HepG2 (cell line): ENCODE measurements around the gene SMG5. TPM values are rescaled to one million over a fixed set of nuclear protein-coding genes. Genes with fewer than 3 reads are reported as not detected.

Source experiments
- AGO2 ChIP-seq: fragments of 200-400 bp; formaldehyde crosslinking; optimal IDR thresholded peaks from 2 replicates; pipeline ENCODE3; 2017; ENCODE audit warnings: mild to moderate bottlenecking, low read depth, low read length, moderate library complexity
- FOXO1 ChIP-seq: sonication (generic); formaldehyde crosslinking; IDR thresholded peaks from 2 replicates; pipeline ENCODE4 v1.4.0; 2020; ENCODE audit warnings: missing genetic modification reagents
- KLF12 ChIP-seq: sonication (generic); formaldehyde crosslinking; IDR thresholded peaks from 2 replicates; pipeline ENCODE4 v1.4.0; 2020; ENCODE audit warnings: missing genetic modification reagents, borderline replicate concordance
- MTA3 ChIP-seq: sonication (generic); formaldehyde crosslinking; IDR thresholded peaks from 2 replicates; pipeline ENCODE4 v1.4.0; 2020; ENCODE audit warnings: missing genetic modification reagents
- NBN ChIP-seq: fragments of 450-650 bp; conservative IDR thresholded peaks from 2 replicates; pipeline ENCODE4 v1.6.1; 2017
- NCOA1 ChIP-seq: sonication (generic); formaldehyde crosslinking; IDR thresholded peaks from 2 replicates; pipeline ENCODE4 v1.9.0; 2021; ENCODE audit warnings: missing genetic modification reagents
- NFKB2 ChIP-seq: sonication (generic); formaldehyde crosslinking; IDR thresholded peaks from 2 replicates; pipeline ENCODE4 v1.4.0; 2020; ENCODE audit warnings: missing genetic modification reagents, borderline replicate concordance
- RAD21 ChIP-seq: fragments of 450-650 bp; formaldehyde crosslinking; IDR thresholded peaks from 2 replicates; pipeline ENCODE4 v1.5.0; 2020; ENCODE audit warnings: mild to moderate bottlenecking
- SOX5 ChIP-seq: IDR thresholded peaks from 2 replicates; pipeline ENCODE4 v1.6.1; 2016; ENCODE audit warnings: borderline replicate concordance
- TGIF2 ChIP-seq: IDR thresholded peaks from 2 replicates; pipeline ENCODE4 v1.6.1; 2016; ENCODE audit warnings: control low read depth, missing compliant biosample characterization
- ZEB1 ChIP-seq: IDR thresholded peaks from 2 replicates; pipeline ENCODE4 v1.6.1; 2012; ENCODE audit warnings: mild to moderate bottlenecking, low read depth, inconsistent platforms; ENCODE audit not compliant: insufficient replicate concordance
- ZNF138 ChIP-seq: sonication (generic); formaldehyde crosslinking; IDR thresholded peaks from 2 replicates; pipeline ENCODE4 v1.5.0; 2020; ENCODE audit warnings: mild to moderate bottlenecking, low read depth, missing genetic modification reagents
- ZNF3 ChIP-seq: IDR thresholded peaks from 2 replicates; pipeline ENCODE4 v1.7.0; 2017; ENCODE audit warnings: inconsistent platforms
- ZNF331 ChIP-seq: sonication (generic); formaldehyde crosslinking; IDR thresholded peaks from 2 replicates; pipeline ENCODE4 v1.4.0; 2020; ENCODE audit warnings: missing genetic modification reagents
- ZNF496 ChIP-seq: sonication (generic); formaldehyde crosslinking; IDR thresholded peaks from 2 replicates; pipeline ENCODE4 v1.8.1; 2023; ENCODE audit warnings: mild to moderate bottlenecking, moderate library complexity, missing genetic modification reagents; ENCODE audit not compliant: insufficient replicate concordance
- ZNF569 ChIP-seq: sonication (generic); formaldehyde crosslinking; IDR thresholded peaks from 2 replicates; pipeline ENCODE4 v1.5.0; 2020; ENCODE audit warnings: mild to moderate bottlenecking, missing genetic modification reagents, moderate library complexity, borderline replicate concordance
- ZNF883 ChIP-seq: sonication (generic); formaldehyde crosslinking; IDR thresholded peaks from 2 replicates; pipeline ENCODE4 v1.5.1; 2020; ENCODE audit warnings: mild to moderate bottlenecking, missing genetic modification reagents; ENCODE audit errors: not compliant biosample characterization
- polyA plus RNA-seq, 8 experiments: library from polyadenylated mRNA; depleted of rRNA in 3 of 8; stranded (reverse) in 7 of 8; unstranded in 1 of 8; fragments of >200 nt; fragmentation: Illumina TruSeq in 4 of 8; extraction: Trizol in 4 of 8; gene quantifications; 2 replicates each; pipeline versions ENCODE4 v1.2.1 to v1.2.3, GENCODE V29; 2011 to 2016; ENCODE audit warnings: low read depth in 4 of 8, missing spikeins in 1 of 8, mixed read lengths in 1 of 8; ENCODE audit not compliant: insufficient read depth in 1 of 8
- total RNA-seq, 5 experiments: library from RNA; depleted of rRNA; stranded (reverse); fragments of >200 nt; fragmentation: Illumina TruSeq; extraction: Trizol; gene quantifications; 2 replicates each; pipeline ENCODE4 v1.2.3, GENCODE V29; 2016; ENCODE audit warnings: low read depth in 1 of 5
- TF ChIP-seq, protein P1 (sequence below): IDR thresholded peaks from 2 replicates; pipeline ENCODE4 v1.6.1; 2016; ENCODE audit warnings: low read depth, borderline replicate concordance
- TF ChIP-seq, protein P2 (sequence below): sonication (generic); formaldehyde crosslinking; IDR thresholded peaks from 2 replicates; pipeline ENCODE4 v1.5.0; 2020; ENCODE audit warnings: mild to moderate bottlenecking, missing genetic modification reagents
- TF ChIP-seq, protein P3 (sequence below): sonication (generic); formaldehyde crosslinking; conservative IDR thresholded peaks from 2 replicates; pipeline ENCODE4 v1.4.0; 2020; ENCODE audit warnings: missing genetic modification reagents
- TF ChIP-seq, protein P4 (sequence below): IDR thresholded peaks from 2 replicates; pipeline ENCODE4 v1.6.1; 2016; ENCODE audit warnings: missing compliant biosample characterization, missing genetic modification reagents, borderline replicate concordance
- TF ChIP-seq, protein P5 (sequence below): sonication (generic); formaldehyde crosslinking; IDR thresholded peaks from 2 replicates; pipeline ENCODE4 v1.4.0; 2020; ENCODE audit warnings: missing genetic modification reagents; ENCODE audit errors: not compliant biosample characterization

SMG5 gene
- total and polyA plus RNA-seq, 2 of the 13 experiments (the other 11 are each of a cell fraction or from before 2014, with no cell fraction given) = 50.5 to 84.0 TPM

DNA sequence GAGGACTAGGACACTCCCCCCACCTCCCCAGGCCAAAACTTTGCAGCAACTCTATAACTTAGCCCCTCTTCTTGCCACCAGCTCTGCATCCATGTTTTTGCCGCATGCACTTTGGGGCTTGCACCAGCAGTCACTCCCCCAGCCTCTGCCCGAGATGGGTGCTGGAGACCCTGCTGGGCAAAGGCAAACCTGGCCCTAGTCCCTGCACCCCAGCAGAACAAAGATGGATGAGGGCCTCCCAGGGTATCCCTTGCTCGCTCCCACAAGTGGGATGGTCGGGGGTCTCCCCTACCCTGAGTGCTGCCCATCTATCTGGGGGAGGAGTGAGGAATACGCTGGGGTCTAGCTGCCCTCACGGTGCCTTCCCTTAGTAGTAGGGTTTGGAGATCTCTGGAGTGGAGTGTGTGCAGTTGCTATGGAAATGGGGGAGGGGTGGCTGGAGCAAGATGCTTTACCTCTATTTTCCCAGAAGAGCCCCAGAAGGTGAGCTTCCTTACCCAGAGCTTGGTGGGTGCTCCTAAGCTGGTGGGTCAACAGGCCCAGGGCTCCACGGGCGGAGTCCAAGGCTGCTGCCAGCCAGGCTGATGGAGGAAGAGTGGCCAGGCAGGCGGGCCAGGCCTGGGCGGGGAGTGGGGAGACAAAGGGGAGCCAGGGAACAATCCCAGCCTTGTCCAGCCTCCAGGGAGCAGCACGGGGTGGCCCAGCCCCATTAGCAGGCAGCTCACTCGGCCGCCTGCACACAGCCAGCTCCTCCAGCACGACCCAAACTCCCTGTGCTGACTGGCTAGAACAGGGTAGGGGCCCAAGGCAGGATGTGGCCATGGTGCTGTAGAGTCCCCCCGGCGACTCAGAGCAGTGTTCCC is 34.9 kb downstream of the SMG5 start, which contains the start of gene PAQR6 (continued):
- TF ChIP-seq KLF12 = no peak
- TF ChIP-seq NCOA1 (CRISPR knock-in tag) = no peak
- no peak for TF ChIP-seq NBN
- peak; percentile 31; the same call in 1 of the 2 replicates for TF ChIP-seq SOX5 (CRISPR knock-in tag)
- no peak for TF ChIP-seq ZNF3 (CRISPR knock-in tag)
- TF ChIP-seq AGO2 = peak; percentile 61
- no peak for TF ChIP-seq ZNF496 (CRISPR knock-in tag)
- TF ChIP-seq, protein P1, sequence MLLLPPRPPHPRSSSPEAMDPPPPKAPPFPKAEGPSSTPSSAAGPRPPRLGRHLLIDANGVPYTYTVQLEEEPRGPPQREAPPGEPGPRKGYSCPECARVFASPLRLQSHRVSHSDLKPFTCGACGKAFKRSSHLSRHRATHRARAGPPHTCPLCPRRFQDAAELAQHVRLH (CRISPR knock-in tag) = no peak
- no peak for TF ChIP-seq ZNF569 (CRISPR knock-in tag)
- no peak for TF ChIP-seq MTA3 (CRISPR knock-in tag)
- no peak for TF ChIP-seq TGIF2 (CRISPR knock-in tag)
- TF ChIP-seq, protein P2, sequence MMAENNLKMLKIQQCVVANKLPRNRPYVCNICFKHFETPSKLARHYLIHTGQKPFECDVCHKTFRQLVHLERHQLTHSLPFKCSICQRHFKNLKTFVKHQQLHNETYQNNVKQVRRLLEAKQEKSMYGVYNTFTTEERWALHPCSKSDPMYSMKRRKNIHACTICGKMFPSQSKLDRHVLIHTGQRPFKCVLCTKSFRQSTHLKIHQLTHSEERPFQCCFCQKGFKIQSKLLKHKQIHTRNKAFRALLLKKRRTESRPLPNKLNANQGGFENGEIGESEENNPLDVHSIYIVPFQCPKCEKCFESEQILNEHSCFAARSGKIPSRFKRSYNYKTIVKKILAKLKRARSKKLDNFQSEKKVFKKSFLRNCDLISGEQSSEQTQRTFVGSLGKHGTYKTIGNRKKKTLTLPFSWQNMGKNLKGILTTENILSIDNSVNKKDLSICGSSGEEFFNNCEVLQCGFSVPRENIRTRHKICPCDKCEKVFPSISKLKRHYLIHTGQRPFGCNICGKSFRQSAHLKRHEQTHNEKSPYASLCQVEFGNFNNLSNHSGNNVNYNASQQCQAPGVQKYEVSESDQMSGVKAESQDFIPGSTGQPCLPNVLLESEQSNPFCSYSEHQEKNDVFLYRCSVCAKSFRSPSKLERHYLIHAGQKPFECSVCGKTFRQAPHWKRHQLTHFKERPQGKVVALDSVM (CRISPR knock-in tag) = no peak
- TF ChIP-seq ZEB1 = no peak
- no peak for TF ChIP-seq ZNF138
- TF ChIP-seq NFKB2 = 0 out of 2 replicates have a peak, but pooled peaks have one; percentile 27
- TF ChIP-seq FOXO1 (CRISPR knock-in tag) = no peak
- no peak for TF ChIP-seq ZNF331 (CRISPR knock-in tag)
- TF ChIP-seq, protein P3, sequence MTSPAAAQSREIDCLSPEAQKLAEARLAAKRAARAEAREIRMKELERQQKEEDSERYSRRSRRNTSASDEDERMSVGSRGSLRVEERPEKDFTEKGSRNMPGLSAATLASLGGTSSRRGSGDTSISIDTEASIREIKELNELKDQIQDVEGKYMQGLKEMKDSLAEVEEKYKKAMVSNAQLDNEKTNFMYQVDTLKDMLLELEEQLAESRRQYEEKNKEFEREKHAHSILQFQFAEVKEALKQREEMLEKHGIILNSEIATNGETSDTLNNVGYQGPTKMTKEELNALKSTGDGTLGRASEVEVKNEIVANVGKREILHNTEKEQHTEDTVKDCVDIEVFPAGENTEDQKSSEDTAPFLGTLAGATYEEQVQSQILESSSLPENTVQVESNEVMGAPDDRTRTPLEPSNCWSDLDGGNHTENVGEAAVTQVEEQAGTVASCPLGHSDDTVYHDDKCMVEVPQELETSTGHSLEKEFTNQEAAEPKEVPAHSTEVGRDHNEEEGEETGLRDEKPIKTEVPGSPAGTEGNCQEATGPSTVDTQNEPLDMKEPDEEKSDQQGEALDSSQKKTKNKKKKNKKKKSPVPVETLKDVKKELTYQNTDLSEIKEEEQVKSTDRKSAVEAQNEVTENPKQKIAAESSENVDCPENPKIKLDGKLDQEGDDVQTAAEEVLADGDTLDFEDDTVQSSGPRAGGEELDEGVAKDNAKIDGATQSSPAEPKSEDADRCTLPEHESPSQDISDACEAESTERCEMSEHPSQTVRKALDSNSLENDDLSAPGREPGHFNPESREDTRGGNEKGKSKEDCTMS (CRISPR knock-in tag) = no peak
- TF ChIP-seq, protein P4, sequence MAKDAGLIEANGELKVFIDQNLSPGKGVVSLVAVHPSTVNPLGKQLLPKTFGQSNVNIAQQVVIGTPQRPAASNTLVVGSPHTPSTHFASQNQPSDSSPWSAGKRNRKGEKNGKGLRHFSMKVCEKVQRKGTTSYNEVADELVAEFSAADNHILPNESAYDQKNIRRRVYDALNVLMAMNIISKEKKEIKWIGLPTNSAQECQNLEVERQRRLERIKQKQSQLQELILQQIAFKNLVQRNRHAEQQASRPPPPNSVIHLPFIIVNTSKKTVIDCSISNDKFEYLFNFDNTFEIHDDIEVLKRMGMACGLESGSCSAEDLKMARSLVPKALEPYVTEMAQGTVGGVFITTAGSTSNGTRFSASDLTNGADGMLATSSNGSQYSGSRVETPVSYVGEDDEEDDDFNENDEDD = no peak
- peak; percentile 33; the same call in 1 of the 2 replicates for TF ChIP-seq RAD21 (CRISPR knock-in tag)
- TF ChIP-seq ZNF883 (CRISPR knock-in tag) = no peak
- TF ChIP-seq, protein P5, sequence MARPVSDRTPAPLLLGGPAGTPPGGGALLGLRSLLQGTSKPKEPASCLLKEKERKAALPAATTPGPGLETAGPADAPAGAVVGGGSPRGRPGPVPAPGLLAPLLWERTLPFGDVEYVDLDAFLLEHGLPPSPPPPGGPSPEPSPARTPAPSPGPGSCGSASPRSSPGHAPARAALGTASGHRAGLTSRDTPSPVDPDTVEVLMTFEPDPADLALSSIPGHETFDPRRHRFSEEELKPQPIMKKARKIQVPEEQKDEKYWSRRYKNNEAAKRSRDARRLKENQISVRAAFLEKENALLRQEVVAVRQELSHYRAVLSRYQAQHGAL (CRISPR knock-in tag) = no peak
